ENCODE measurements around the gene TPGS2.

The TPGS2 gene

GRCh38 chr18:36792634-36793283 lies 36.0 kb downstream of the TPGS2 start:
- no peak for TF ChIP-seq CTCF (IDR thresholded peaks at IDR 0.05; ENCODE audit: extremely low read depth, insufficient read depth, missing control alignments)
- no peak for DNase-seq (ENCODE audit: low spot score)
- in situ Hi-C loops (cut with MboI; ENCODE audit: low pct_unique_long_range_greater_than_20kb, low sequenced_read_pairs, unreplicated experiment): no loop called here

- DNase-seq (ENCODE audit: low spot score): no peak
- in situ Hi-C loops (cut with MboI; ENCODE audit: low pct_unique_long_range_greater_than_20kb, low sequenced_read_pairs, unreplicated experiment): no loop called here
- no peak for TF ChIP-seq CTCF (IDR thresholded peaks at IDR 0.05; ENCODE audit: extremely low read depth, insufficient read depth, missing control alignments)
Measured at GRCh38 chr18:36786686-36787085, 42.1 kb downstream of the TPGS2 start.

GRCh38 chr18:36783792-36784191 lies 45.0 kb downstream of the TPGS2 start:
- TF ChIP-seq CTCF (IDR thresholded peaks at IDR 0.05; ENCODE audit: extremely low read depth, insufficient read depth, missing control alignments): no peak
- no peak for DNase-seq (ENCODE audit: low spot score)
- in situ Hi-C loops (cut with MboI; ENCODE audit: low pct_unique_long_range_greater_than_20kb, low sequenced_read_pairs, unreplicated experiment): no loop called here

GRCh38 chr18:36782710-36783109 lies 46.1 kb downstream of the TPGS2 start:
- no peak for DNase-seq (ENCODE audit: low spot score)
- in situ Hi-C loops (cut with MboI; ENCODE audit: low pct_unique_long_range_greater_than_20kb, low sequenced_read_pairs, unreplicated experiment): no loop called here
- no peak for TF ChIP-seq CTCF (IDR thresholded peaks at IDR 0.05; ENCODE audit: extremely low read depth, insufficient read depth, missing control alignments)

- in situ Hi-C loops (cut with MboI; ENCODE audit: low pct_unique_long_range_greater_than_20kb, low sequenced_read_pairs, unreplicated experiment): no loop called here
- DNase-seq (ENCODE audit: low spot score): no peak
- no peak for TF ChIP-seq CTCF (IDR thresholded peaks at IDR 0.05; ENCODE audit: extremely low read depth, insufficient read depth, missing control alignments)
Measured at GRCh38 chr18:36780748-36781147, 48.1 kb downstream of the TPGS2 start.

- TF ChIP-seq CTCF (IDR thresholded peaks at IDR 0.05; ENCODE audit: extremely low read depth, insufficient read depth, missing control alignments): no peak
- in situ Hi-C loops (cut with MboI; ENCODE audit: low pct_unique_long_range_greater_than_20kb, low sequenced_read_pairs, unreplicated experiment): no loop called here
Measured at GRCh38 chr18:36777566-36777965, 51.2 kb downstream of the TPGS2 start.

More at GRCh38 chr18:36777566-36777965, 51.2 kb downstream of the TPGS2 start:
- DNase-seq (ENCODE audit: low spot score): no peak

All from GM13977 (cell line).